ENCODE results near the gene PAFAH2.
A peak's percentile ranks its signal among the peaks of the same experiment; 100 is the strongest.

PAFAH2 gene

DNA sequence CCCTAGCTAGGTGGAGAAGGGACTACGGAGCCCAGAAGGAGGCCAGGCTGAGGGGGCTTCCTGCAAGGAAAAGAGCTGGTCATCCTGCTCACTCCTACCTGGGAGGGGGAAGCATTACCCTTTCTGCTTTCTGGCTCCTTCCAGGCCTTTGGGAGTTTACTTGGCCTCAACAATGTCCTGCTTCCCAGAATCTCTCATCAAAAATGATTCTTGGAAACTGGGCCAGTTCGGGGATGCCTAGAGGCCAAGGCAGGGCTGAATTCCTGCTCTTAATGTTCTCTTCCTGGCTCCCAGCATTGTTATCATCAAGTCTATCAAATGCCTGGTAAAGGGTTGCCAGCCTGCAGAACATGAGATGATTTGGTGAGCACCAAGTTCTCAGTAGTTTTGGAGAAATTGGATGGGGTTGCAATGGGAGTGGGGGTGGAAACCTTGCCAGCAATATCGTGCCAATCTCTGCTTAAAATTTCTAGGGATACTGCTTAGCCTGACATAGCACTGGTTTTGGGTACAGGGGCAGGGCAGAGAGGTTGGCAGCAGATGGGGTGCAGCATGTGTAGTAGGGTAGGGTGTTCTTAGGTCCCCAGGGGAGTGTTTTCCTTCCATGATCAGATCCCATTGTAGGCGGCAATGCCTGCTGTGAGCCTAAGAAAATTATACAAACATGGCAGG lies 7.7 kb upstream of the PAFAH2 start:
- no peak overlapping the region for H3K27ac ChIP-seq
- in situ Hi-C loops (cut with HindIII; ENCODE audit: low pct_ligation_motif_present, low sequenced_read_pairs), result no loop called here
- no peak overlapping the region for H3K4me3 ChIP-seq (ENCODE audit: low read depth, low read length)
- no peaks in the 10 kb centered on the region for H3K36me3 ChIP-seq (replicated peaks)
- TF ChIP-seq, protein P1, sequence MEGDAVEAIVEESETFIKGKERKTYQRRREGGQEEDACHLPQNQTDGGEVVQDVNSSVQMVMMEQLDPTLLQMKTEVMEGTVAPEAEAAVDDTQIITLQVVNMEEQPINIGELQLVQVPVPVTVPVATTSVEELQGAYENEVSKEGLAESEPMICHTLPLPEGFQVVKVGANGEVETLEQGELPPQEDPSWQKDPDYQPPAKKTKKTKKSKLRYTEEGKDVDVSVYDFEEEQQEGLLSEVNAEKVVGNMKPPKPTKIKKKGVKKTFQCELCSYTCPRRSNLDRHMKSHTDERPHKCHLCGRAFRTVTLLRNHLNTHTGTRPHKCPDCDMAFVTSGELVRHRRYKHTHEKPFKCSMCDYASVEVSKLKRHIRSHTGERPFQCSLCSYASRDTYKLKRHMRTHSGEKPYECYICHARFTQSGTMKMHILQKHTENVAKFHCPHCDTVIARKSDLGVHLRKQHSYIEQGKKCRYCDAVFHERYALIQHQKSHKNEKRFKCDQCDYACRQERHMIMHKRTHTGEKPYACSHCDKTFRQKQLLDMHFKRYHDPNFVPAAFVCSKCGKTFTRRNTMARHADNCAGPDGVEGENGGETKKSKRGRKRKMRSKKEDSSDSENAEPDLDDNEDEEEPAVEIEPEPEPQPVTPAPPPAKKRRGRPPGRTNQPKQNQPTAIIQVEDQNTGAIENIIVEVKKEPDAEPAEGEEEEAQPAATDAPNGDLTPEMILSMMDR (IDR thresholded peaks at IDR 0.05; ENCODE audit: low read depth, low read length, missing control alignments), result no peak
- no peak for DNase-seq
- H3K27me3 ChIP-seq (replicated peaks), result no peaks in the 10 kb centered on the region

DNA sequence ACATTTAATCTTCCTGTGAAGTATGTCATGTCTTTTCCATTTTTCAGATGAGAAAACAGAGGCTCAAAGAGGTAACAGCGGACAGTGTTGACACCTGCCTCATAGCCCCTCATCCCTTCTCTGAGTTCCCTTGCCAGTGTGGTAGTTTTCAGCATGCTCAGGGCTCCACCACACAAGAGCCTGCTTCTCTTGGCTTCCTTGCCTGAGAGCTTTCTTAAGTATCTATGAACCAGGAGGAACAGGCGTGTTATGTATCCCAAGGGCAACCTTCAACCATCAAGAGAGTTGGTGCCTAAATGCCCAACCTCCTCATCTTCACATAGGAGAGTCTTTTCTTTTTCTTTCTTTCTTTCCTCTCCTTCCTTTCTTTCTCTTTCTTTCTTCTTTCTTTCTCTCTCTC lies 5.9 kb upstream of the PAFAH2 start:
- Histone ChIP-seq H3K36me3 (replicated peaks) (no peaks in the 10 kb centered on the region), H3K4me3 (ENCODE audit: low read depth, low read length) (no peak overlapping the region), H3K27ac (no peak overlapping the region), H3K27me3 (replicated peaks) (no peaks in the 10 kb centered on the region)
- TF ChIP-seq, protein P1 (IDR thresholded peaks at IDR 0.05; ENCODE audit: low read depth, low read length, missing control alignments), result no peak
- in situ Hi-C loops (cut with HindIII; ENCODE audit: low pct_ligation_motif_present, low sequenced_read_pairs), result no loop called here
- DNase-seq, result no peak

DNA sequence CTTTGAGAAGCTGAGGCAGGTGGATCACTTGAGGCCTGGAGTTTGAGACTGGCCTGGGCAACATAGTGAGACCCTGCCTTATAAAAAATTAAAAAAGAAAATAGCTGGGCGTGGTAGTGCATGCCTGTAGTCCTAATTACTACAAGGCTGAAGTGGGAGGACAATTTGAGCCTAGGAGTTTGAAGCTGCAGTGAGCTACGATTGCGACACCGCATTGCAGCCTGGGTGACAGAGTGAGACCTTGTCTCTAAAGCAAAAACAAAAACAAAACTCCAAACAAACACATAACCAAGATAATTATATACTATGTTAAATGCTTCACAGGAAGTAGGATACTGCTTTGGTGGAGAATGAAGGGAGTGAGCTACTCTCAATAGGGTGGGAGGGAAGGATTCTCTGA lies 5.4 kb upstream of the PAFAH2 start:
- no peaks in the 10 kb centered on the region for H3K27me3 ChIP-seq (replicated peaks)
- TF ChIP-seq, protein P1 (IDR thresholded peaks at IDR 0.05; ENCODE audit: low read depth, low read length, missing control alignments), result no peak
- H3K36me3 ChIP-seq (replicated peaks), result no peaks in the 10 kb centered on the region
- H3K4me3 ChIP-seq (ENCODE audit: low read depth, low read length), result no peak overlapping the region
- in situ Hi-C loops (cut with HindIII; ENCODE audit: low pct_ligation_motif_present, low sequenced_read_pairs), result no loop called here
- no peak overlapping the region for H3K27ac ChIP-seq
- no peak for DNase-seq

DNA sequence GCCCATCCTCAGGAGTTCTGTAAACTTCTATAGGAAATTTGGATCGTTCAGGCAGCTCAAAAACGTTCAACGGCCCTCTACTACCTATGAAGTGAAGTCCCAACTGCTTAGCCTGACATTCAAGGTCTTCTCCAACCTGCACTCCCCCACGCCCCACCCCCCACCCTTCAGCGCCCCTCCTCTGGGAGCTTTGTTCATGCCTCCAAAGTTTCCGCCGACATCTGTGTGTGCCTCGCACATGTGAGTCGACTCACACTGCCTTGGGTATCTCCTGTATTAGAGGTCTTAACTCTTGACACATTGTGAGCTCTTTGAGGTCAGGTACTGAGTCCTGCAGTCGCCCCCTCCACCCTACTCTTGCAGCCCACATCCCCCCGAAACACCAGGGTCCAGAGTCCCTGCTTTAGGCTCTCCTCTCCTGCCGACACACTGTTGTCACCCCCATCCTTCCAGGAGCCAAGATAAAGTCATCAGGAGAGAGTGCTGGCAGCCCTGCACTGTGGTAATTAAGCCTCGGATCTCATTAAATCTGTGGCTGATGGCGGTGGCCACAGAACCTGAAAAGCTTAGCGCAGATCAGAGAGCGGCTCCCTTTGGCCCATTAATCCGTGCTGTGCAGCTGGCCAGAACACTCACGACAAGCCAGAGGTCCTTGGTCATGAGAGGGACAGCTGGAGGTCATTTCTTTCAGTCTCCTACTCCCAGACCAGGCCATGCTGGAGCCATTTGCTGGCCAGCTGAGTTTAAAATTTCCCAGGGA lies 1.4 kb upstream of the PAFAH2 start:
- in situ Hi-C loops (cut with HindIII; ENCODE audit: low pct_ligation_motif_present, low sequenced_read_pairs), result loop anchor here (10.0 kb wide), 1 partner anchor 104 kb away; no protein-coding TSS in a partner anchor
- Histone ChIP-seq H3K27me3 (replicated peaks) (no peaks in the 10 kb centered on the region), H3K36me3 (replicated peaks) (no peaks in the 10 kb centered on the region), H3K4me3 (ENCODE audit: low read depth, low read length) (no peak overlapping the region), H3K27ac (no peak overlapping the region)
- TF ChIP-seq, protein P1 (IDR thresholded peaks at IDR 0.05; ENCODE audit: low read depth, low read length, missing control alignments), result no peak
- no peak for DNase-seq

DNA sequence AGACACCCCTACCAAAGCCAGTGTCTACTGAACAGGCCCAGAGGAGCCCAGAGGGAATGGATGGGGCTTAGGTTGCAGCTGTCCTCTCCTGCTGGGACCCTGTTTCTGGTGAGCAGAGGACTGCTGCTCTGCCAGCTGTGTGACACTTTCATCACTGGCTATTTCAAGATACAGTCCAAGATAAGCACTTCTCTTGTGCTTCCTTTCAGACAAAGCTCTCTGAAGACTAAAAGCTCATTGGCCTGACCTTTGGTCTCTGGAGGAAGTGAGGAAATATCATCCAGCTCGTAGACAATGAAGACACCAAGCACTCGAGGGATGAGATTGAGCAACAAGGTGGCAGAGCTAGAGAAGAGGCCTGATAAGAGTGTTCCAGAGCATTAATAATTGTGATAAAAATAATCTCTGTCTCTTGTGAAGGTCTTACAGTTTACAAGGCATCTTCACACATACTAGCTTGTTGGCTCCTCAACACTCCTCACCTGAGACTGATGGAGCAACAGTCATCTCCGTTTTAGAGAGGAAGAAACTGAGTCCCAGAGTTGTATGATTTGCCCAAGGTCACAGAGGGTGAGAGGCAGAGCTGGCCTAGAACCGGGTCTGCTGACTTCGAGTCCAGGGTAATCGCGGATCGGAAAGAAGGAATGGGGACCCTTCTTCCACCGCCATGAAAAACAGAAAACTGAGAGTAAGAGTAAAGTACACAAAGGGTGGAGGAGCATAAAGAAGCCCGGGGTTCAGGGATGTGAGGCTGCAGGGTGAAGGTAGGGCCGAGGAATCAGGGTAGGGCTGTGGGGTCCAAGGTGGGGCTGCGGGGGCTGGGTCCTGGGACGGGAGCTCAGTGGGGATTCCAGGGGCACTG lies 666 bp downstream of the PAFAH2 start:
- TF ChIP-seq, protein P1 (IDR thresholded peaks at IDR 0.05; ENCODE audit: low read depth, low read length, missing control alignments), result no peak
- in situ Hi-C loops (cut with HindIII; ENCODE audit: low pct_ligation_motif_present, low sequenced_read_pairs), result loop anchor here (10.0 kb wide), 1 partner anchor 102 kb away; no protein-coding TSS in a partner anchor
- H3K36me3 ChIP-seq (replicated peaks), result no peaks in the 10 kb centered on the region
- no peaks in the 10 kb centered on the region for H3K27me3 ChIP-seq (replicated peaks)
- DNase-seq, result peak; percentile 77
- peak overlapping the region; percentile 65 for H3K4me3 ChIP-seq (ENCODE audit: low read depth, low read length)
- peak overlapping the region; percentile 60 for H3K27ac ChIP-seq

All from brain microvascular endothelial cell (primary cell).